Adrenal gland (tissue), 5 donors: ENCODE data around the gene BCL11B.

ENCODE experiments used
- CTCF ChIP-seq, 6 experiments: fragments of 450-650 bp in 4 of 6; fragments of 200-600 bp in 2 of 6; sonication (generic) in 1 of 6; IDR thresholded peaks; 1 replicate in 5 of 6; 2 replicates in 1 of 6; pipeline versions ENCODE4 v1.5.1 to v1.8.0; 2016 to 2021; ENCODE audit warnings: antibody characterized with exemption in 6 of 6, mild to moderate bottlenecking in 2 of 6, moderate library complexity in 1 of 6
- POLR2A ChIP-seq, 2 donors: fragments of 450-650 bp; IDR thresholded peaks; one replicate each; pipeline ENCODE4 v1.6.1; 2017; ENCODE audit warnings: antibody characterized with exemption in 2 of 2, mild to moderate bottlenecking in 2 of 2, moderate library complexity in 1 of 2
- donor health status: DM: no; HTN: no; CAD: no.

- TF ChIP-seq CTCF (IDR thresholded peaks at IDR 0.05) = no peak
- TF ChIP-seq POLR2A (IDR thresholded peaks at IDR 0.05) = no peak
These were observed 47.7 kb downstream of the BCL11B start for GRCh38 chr14:99224116-99224910.
